Cardiac muscle cell (in vitro differentiated cells and primary cell): Measurements from ENCODE around the gene LCE3D. TPM values are rescaled to one million over a fixed set of nuclear protein-coding genes. Genes with fewer than 3 reads are reported as not detected.

ENCODE experiments used
- DNase-seq, 2 donors: peaks; one replicate each; pipeline versions ENCODE4 v3.0.0 to v3.0.0-alpha.2; 2010 to 2017; ENCODE audit warnings: low read depth in 1 of 2, low spot score in 1 of 2
- H3K27ac ChIP-seq: fragments of 200-600 bp; sonication (generic); 2 replicates; pipeline ENCODE4 v1.5.1; 2016
- H3K27me3 ChIP-seq: fragments of 200-600 bp; sonication (generic); 2 replicates; pipeline ENCODE4 v1.6.0; 2016; ENCODE audit warnings: control low read depth
- H3K36me3 ChIP-seq: fragments of 200-600 bp; sonication (generic); 2 replicates; pipeline ENCODE4 v1.5.1; 2016; ENCODE audit warnings: control low read depth
- H3K4me1 ChIP-seq: fragments of 200-600 bp; sonication (generic); 2 replicates; pipeline ENCODE4 v1.8.1; 2017; ENCODE audit warnings: low read depth, mild to moderate bottlenecking, mixed run types
- H3K4me3 ChIP-seq: fragments of 200-600 bp; sonication (generic); 2 replicates; pipeline ENCODE4 v1.5.1; 2016; ENCODE audit warnings: mild to moderate bottlenecking
- H3K9me3 ChIP-seq: fragments of 200-600 bp; sonication (generic); 2 replicates; pipeline ENCODE4 v1.5.1; 2017; ENCODE audit warnings: low read depth, mild to moderate bottlenecking, control low read depth
- polyA plus RNA-seq: library from polyadenylated mRNA; unstranded; fragments of >200 nt; fragmentation: Nextera tagmentation; extraction: Ambion mirVana; gene quantifications from 2 replicates; pipeline ENCODE4 v1.2.1, GENCODE V29; 2016
- total RNA-seq: library from RNA; depleted of rRNA; stranded (reverse); fragments of >200 nt; gene quantifications from 2 replicates; pipeline ENCODE4 v1.2.3, GENCODE V29; 2016
- TF ChIP-seq, protein P1 (sequence below): IDR thresholded peaks from 2 replicates; pipeline ENCODE4 v1.5.1; 2012; ENCODE audit warnings: low read depth, mild to moderate bottlenecking, low read length

Gene LCE3D
- total and polyA plus RNA-seq, 2 experiments from 2014 or later: not detected

DNA sequence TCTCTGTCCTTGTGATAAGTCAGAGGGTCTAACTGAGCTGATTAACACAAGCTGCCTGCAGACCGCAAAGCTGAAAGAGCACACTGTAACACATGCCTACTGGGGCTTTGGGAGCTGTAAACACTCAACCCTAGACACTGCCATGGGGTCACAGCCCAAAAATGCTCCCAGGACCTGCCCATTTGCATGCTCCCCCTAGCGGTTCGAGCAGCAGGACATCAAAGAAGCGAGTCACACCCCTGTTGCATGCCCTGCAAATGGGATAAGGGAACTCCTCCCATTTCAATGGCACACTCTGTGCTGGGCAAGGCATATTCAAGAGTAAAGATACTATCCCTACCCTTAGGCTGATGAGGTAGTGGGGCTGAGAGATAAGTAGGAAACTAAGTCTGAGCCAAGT, 36.5 kb downstream of the LCE3D start:
- TF ChIP-seq, protein P1, sequence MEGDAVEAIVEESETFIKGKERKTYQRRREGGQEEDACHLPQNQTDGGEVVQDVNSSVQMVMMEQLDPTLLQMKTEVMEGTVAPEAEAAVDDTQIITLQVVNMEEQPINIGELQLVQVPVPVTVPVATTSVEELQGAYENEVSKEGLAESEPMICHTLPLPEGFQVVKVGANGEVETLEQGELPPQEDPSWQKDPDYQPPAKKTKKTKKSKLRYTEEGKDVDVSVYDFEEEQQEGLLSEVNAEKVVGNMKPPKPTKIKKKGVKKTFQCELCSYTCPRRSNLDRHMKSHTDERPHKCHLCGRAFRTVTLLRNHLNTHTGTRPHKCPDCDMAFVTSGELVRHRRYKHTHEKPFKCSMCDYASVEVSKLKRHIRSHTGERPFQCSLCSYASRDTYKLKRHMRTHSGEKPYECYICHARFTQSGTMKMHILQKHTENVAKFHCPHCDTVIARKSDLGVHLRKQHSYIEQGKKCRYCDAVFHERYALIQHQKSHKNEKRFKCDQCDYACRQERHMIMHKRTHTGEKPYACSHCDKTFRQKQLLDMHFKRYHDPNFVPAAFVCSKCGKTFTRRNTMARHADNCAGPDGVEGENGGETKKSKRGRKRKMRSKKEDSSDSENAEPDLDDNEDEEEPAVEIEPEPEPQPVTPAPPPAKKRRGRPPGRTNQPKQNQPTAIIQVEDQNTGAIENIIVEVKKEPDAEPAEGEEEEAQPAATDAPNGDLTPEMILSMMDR: no peak
- H3K27me3 ChIP-seq: no peaks in the 10 kb centered on the region
- DNase-seq: no peak
- H3K4me3 ChIP-seq: no peak overlapping the region
- H3K36me3 ChIP-seq: no peaks in the 10 kb centered on the region
- no peak overlapping the region for H3K27ac ChIP-seq
- H3K9me3 ChIP-seq: no peaks in the 10 kb centered on the region
- H3K4me1 ChIP-seq: no peaks in the 10 kb centered on the region

DNA sequence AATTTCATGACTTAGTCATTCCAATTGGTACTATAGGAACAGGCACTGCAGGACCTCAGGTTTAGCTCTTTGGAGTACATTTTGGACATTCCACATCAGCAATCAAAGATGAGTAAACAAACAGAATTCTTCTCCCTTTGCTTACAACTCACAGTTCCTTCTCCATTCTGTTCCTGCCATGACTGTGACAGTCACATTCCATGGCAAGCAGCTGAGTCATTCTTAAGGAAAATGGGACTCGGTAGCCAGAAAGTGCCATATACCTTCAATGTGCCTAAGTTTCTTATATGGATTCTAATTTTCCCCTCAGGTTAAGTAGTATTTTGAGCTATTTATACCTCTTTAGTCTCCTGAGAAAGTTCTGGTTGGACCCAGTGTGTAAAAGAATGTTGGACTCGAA, 40.4 kb downstream of the LCE3D start:
- TF ChIP-seq, protein P1: no peak
- DNase-seq: no peak
- Histone ChIP-seq H3K27ac (no peak overlapping the region), H3K36me3 (no peaks in the 10 kb centered on the region), H3K4me3 (no peak overlapping the region), H3K9me3 (no peaks in the 10 kb centered on the region), H3K4me1 (no peaks in the 10 kb centered on the region), H3K27me3 (no peaks in the 10 kb centered on the region)

DNA sequence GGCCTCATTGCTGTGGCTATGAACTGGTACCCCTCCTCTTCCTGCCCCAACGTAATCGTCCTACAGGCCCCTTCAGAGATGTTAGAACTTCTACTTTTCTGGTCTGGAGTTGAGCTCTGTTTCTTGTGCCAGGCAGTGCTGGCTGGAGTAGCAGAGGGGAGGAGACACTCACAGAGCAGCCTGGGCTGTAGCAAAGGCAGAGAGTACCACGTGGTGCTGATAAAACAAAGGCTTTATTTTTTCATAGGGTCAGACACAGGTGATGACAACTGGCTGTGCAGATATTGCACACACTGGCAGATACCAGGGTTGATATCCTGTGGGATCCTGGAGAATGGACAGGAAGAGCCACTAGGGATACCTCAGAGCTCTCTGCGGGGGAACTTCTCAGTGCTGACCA, 42.8 kb downstream of the LCE3D start:
- TF ChIP-seq, protein P1: no peak
- no peak for DNase-seq
- no peaks in the 10 kb centered on the region for H3K27me3 ChIP-seq
- no peaks in the 10 kb centered on the region for H3K9me3 ChIP-seq
- H3K36me3 ChIP-seq: no peaks in the 10 kb centered on the region
- no peak overlapping the region for H3K4me3 ChIP-seq
- no peak overlapping the region for H3K27ac ChIP-seq
- no peaks in the 10 kb centered on the region for H3K4me1 ChIP-seq

DNA sequence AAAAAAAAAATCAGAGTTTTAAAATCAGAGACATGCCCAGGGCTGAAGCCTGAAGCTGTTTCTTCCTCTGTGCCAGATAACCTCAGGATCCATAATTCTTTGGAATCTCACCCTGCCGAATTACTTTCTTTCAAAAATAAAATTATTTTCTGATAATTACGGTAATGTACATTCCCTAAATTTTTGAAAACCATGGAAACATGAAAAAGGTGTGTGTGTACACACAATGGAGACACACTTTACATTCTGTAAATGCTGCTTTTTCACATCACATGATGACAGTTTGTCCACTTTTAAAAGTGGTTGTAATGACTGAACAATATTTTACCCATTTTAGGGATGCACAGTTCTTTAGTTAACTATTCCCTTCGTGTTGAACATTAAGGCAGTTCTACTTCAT, 44.5 kb downstream of the LCE3D start:
- Histone ChIP-seq H3K36me3 (no peaks in the 10 kb centered on the region), H3K9me3 (peaks cover 4% of the 10 kb centered on the region), H3K27ac (no peak overlapping the region), H3K4me1 (no peaks in the 10 kb centered on the region), H3K27me3 (no peaks in the 10 kb centered on the region), H3K4me3 (no peak overlapping the region)
- TF ChIP-seq, protein P1: no peak
- no peak for DNase-seq

DNA sequence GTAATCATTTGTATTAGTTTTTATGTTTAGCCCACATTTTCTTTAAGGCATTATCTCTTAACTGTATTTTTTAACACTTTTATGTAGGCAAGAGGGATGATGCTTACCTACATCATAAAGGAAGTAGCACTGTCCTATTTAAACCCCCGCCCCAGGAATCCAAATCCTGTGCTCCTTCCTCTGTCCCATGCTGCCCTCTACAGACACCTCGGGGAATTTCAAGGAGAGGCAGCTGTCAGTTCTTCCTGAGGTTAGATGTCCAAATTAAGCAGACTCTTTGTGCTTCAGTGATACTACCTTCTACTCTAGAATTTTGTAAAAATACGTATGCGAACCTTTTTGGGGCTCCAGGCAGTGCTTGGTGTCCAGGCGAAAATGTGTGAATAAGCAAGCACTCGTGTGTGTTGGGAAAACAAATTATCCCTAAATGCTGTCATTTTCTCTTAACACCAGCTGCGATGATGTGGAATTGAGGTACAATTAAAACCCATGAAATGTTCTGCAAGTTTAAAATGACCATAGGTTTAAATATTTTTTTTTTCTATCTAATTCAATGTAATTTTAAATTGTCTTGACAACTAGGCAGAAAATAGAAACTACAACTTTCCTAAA, 46.9 kb downstream of the LCE3D start:
- TF ChIP-seq, protein P1: peak; percentile 67
- H3K27me3 ChIP-seq: no peaks in the 10 kb centered on the region
- H3K9me3 ChIP-seq: peaks cover 4% of the 10 kb centered on the region
- H3K4me3 ChIP-seq: no peak overlapping the region
- no peak overlapping the region for H3K27ac ChIP-seq
- H3K4me1 ChIP-seq: no peaks in the 10 kb centered on the region
- peak in 1 of 2 donors; percentile 34 for DNase-seq
- H3K36me3 ChIP-seq: no peaks in the 10 kb centered on the region

Other genes starting within 250 kb of the LCE3D start
- gene FLG2, start 220.5 kb downstream of the LCE3D start, total RNA-seq: not detected in 2 replicates
- gene FLG2, start 220.5 kb downstream of the LCE3D start, polyA plus RNA-seq: not detected in 2 replicates
- not detected in 2 replicates for gene CRNN, start 166.3 kb downstream of the LCE3D start, total RNA-seq
- gene CRNN, start 166.3 kb downstream of the LCE3D start, polyA plus RNA-seq: not detected in 2 replicates
- gene LCE5A, start 69.7 kb downstream of the LCE3D start, total RNA-seq: not detected in 2 replicates
- gene LCE5A, start 69.7 kb downstream of the LCE3D start, polyA plus RNA-seq: not detected in 2 replicates
- gene CRCT1, start 66.0 kb downstream of the LCE3D start, total RNA-seq: not detected in 2 replicates
- not detected in 2 replicates for gene CRCT1, start 66.0 kb downstream of the LCE3D start, polyA plus RNA-seq
- gene LCE3E, start 13.7 kb downstream of the LCE3D start, total RNA-seq: not detected in 2 replicates
- not detected in 2 replicates for gene LCE3E, start 13.7 kb downstream of the LCE3D start, polyA plus RNA-seq
- not detected in 2 replicates for gene LCE3C, start 19.7 kb upstream of the LCE3D start, total RNA-seq
- gene LCE3C, start 19.7 kb upstream of the LCE3D start, polyA plus RNA-seq: not detected in 2 replicates
- gene LCE3B, start 33.3 kb upstream of the LCE3D start, total RNA-seq: not detected in 2 replicates
- gene LCE3B, start 33.3 kb upstream of the LCE3D start, polyA plus RNA-seq: not detected in 2 replicates
- gene LCE3A, start 42.6 kb upstream of the LCE3D start, total RNA-seq: not detected in 2 replicates
- not detected in 2 replicates for gene LCE3A, start 42.6 kb upstream of the LCE3D start, polyA plus RNA-seq
- not detected in 2 replicates for gene LCE2D, start 82.9 kb upstream of the LCE3D start, total RNA-seq
- not detected in 2 replicates for gene LCE2D, start 82.9 kb upstream of the LCE3D start, polyA plus RNA-seq
- gene LCE2C, start 94.8 kb upstream of the LCE3D start, total RNA-seq: not detected in 2 replicates
- gene LCE2C, start 94.8 kb upstream of the LCE3D start, polyA plus RNA-seq: not detected in 2 replicates
- not detected in 2 replicates for gene LCE2B, start 105.6 kb upstream of the LCE3D start, total RNA-seq
- gene LCE2B, start 105.6 kb upstream of the LCE3D start, polyA plus RNA-seq: not detected in 2 replicates
- not detected in 2 replicates for gene LCE2A, start 117.8 kb upstream of the LCE3D start, total RNA-seq
- gene LCE2A, start 117.8 kb upstream of the LCE3D start, polyA plus RNA-seq: not detected in 2 replicates
- gene LCE4A, start 127.6 kb upstream of the LCE3D start, total RNA-seq: not detected in 2 replicates
- not detected in 2 replicates for gene LCE4A, start 127.6 kb upstream of the LCE3D start, polyA plus RNA-seq
- not detected in 2 replicates for gene KPRP, start 177.5 kb upstream of the LCE3D start, total RNA-seq
- not detected in 2 replicates for gene KPRP, start 177.5 kb upstream of the LCE3D start, polyA plus RNA-seq
- gene LCE1F, start 194.6 kb upstream of the LCE3D start, total RNA-seq: not detected in 2 replicates
- gene LCE1F, start 194.6 kb upstream of the LCE3D start, polyA plus RNA-seq: not detected in 2 replicates
- gene LCE1E, start 205.7 kb upstream of the LCE3D start, total RNA-seq: not detected in 2 replicates
- gene LCE1E, start 205.7 kb upstream of the LCE3D start, polyA plus RNA-seq: not detected in 2 replicates
- gene LCE1D, start 216.2 kb upstream of the LCE3D start, total RNA-seq: not detected in 2 replicates
- gene LCE1D, start 216.2 kb upstream of the LCE3D start, polyA plus RNA-seq: not detected in 2 replicates
- gene LCE1C, start 226.1 kb upstream of the LCE3D start, total RNA-seq: not detected in 2 replicates
- gene LCE1C, start 226.1 kb upstream of the LCE3D start, polyA plus RNA-seq: not detected in 2 replicates
- gene LCE1B, start 231.5 kb upstream of the LCE3D start, total RNA-seq: not detected in 2 replicates
- gene LCE1B, start 231.5 kb upstream of the LCE3D start, polyA plus RNA-seq: not detected in 2 replicates
- not detected in 2 replicates for gene LCE1A, start 247.0 kb upstream of the LCE3D start, total RNA-seq
- not detected in 2 replicates for gene LCE1A, start 247.0 kb upstream of the LCE3D start, polyA plus RNA-seq